ENCODE results near the gene MTPN. TPM values are rescaled to one million over a fixed set of nuclear protein-coding genes. Genes with fewer than 3 reads are reported as not detected.

The MTPN gene
- total RNA-seq, 1 donor from 2014 or later, result 171 TPM

GRCh38 chr7:135924302-135924701 is 52.9 kb downstream of the MTPN start:
- DNase-seq, result no peak

GRCh38 chr7:135922263-135922662 is 54.9 kb downstream of the MTPN start:
- no peak for DNase-seq

GRCh38 chr7:135920478-135920877 is 56.7 kb downstream of the MTPN start:
- DNase-seq, result no peak

DNA sequence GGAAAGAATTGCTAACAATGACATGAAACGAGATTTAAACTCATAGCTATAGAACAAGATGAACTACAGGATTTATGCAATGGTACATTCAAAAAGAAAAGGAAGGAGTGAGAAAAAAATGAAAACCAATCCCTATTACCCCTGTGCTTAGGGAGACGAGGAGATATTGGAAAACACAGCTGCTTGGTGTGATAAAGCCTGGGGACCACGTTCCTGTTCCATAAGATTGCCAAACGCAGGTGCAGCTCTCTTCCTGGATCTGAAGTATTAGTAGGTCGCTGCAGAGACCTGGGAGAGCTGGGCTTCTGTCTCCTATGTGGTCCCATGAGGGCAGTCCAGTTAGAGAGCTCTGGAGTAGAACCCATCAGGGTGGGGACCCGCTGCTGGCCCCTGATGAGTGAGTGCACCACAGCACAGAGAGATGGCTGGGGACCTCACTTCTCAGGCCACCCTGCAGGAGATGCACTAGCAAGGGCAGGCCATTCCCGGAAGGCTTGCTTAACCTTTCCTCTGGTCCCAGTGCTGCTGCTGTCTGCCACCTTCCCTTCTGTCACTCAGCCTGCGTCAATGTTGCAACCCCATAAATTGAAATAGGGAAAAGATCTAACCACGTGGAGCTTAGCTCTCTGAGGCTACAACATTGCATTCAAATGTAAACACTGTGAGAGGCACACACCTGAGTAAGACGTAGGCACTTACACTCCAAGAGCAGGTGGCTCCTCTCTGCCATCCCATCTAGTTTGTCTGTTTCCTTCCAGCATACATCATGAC is 57.9 kb downstream of the MTPN start:
- no peak for DNase-seq

- DNase-seq, result no peak
These were observed 59.0 kb downstream of the MTPN start for GRCh38 chr7:135918134-135918533.

DNA sequence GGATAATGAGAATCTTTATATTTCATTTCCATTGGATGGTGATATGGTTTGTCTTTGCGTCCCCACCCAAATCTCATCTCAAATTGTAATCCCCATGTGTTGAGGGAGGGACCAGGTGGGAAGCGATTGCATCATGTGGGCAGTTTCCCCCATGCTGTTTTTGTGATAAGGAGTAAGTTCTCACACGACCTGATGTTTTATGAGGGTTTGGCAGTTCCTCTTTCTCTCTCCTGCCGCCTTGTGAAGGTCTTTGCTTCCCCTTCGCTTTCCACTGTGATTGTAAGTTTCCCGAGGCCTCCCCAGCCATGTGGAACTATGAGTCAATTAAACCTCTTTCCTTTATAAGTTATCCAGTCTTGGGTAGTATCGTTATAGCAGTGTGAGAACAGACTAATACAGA is 59.4 kb downstream of the MTPN start:
- no peak for DNase-seq

DNA sequence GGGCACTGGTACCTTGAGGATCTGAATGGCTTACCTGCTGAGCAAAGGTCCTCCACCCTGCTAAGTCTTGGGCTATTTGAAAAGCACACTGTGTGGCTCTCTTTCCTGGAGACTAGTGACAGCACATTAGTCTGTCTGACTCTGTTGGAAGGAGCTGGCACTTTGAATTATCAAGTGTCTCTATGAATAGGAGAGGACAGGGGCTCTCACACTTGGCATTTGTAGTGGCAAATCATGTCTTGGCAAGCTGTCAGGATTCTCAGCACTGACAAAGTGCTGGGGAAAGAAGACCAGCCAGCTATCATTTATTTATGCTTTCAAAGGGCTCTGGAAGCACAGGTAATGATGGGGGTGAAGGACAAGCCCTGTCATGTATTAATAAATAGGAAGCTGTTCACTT is 62.8 kb downstream of the MTPN start:
- no peak for DNase-seq

DNA sequence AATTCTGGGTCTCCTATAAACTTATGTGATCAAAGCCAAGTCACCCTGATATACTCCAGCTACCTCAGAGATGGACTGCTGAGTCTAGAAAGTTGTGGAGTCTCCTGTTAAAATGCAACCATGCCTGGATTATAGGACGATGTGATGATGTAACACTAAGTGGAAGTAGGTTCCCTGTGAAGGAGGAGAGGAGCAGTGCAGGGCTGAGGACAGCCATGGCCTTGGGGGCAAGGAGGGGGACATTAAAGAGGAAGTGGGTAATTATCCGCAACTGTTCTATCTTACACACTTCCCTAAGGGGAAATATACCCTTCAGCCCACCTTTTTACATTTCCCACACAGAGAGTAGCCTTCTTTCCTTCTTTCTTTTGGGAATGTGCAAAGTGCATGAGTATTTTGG is 63.8 kb downstream of the MTPN start:
- DNase-seq, result no peak

DNA sequence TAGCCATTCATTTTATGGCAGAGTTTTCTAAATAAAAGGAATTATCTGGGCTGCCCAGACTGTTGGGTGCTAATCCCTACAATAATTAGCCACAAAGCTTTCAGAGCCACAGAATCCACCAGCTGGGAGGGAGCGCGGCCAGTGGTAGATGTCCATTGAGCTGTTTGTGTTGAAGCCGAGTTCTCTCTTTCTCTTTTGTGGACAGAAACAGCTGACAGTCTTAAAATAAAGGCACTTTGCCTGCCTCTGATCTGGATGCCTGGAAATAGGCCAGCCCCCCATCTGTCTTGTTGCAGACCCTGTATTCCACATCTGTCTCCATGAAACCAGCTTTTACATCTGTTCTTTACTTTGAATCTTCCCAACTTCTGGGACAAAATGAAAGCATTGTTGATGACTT is 66.1 kb downstream of the MTPN start:
- DNase-seq, result no peak

DNA sequence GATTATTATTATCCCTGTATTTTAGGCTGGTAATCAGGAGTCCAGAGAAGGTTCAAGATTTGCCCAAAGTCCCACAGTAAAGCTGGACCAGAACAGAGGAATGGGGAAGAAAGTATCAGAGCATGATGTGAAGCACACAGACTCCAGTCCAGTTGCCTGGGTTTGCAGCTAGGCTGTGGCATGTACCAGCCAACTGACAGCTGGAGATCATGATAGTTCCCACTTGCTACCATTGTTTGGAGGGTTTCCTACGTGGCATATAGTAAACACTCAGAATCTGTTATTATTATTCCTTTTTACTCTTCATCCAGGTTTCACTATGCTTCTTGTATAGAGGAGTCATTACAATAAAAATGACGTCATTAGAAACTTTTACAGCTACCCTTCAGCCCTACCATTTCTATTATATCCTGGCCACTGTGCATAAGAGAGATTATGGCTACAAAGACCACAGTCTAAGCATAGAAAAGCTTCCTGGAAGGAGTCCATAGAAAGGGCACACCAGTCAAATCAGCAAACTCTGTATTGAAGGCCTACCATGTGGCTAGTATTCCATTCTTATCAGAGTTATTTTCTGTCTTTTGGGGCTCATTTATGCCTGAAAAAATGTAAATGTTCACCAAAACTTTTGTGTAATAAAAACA is 66.6 kb downstream of the MTPN start:
- no peak for DNase-seq

GRCh38 chr7:135905858-135906257 is 71.3 kb downstream of the MTPN start:
- no peak for DNase-seq

DNA sequence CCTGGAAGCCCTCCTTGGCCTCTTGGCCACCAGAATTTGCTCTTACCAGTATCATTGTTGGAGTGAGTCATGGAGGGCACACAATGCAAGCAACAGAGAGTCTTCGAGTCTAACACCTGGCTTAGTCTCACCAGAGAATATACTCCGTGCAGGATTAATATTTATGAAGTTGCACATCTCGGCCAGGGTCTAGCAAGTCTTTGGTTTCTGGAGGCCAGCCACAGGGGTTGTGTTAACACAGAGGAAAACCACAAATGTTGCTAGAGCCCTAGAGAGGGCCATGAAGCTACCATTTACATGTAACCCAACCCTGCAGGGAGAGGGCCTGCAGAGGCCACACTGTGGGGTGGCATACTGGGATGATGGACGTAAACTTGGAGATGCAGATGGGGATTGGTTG is 71.8 kb downstream of the MTPN start:
- no peak for DNase-seq

DNA sequence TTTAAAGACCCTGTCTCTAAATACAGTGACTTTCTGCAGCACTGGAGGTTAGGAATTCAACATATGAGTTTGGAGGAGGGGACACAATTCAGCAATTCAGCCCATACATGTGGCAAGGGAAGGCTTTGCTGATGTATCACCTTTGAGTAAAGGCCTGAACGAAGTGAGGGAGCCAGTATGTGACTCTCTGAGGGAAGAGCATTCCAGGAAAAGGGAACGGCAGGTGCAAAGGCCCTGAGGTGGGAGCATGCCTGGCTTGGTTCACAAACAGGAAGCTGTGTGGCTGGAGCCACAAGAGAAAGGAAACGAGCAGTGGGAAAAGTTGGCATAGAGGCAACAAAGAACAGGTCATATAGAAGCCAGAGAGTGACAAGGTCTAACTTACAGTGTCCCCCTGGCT is 72.9 kb downstream of the MTPN start:
- DNase-seq, result no peak

- no peak for DNase-seq
These were observed 75.3 kb downstream of the MTPN start for GRCh38 chr7:135901585-135902540.

GRCh38 chr7:135900065-135900546 is 77.1 kb downstream of the MTPN start:
- DNase-seq, result no peak

GRCh38 chr7:135899458-135900064 is 77.6 kb downstream of the MTPN start:
- no peak for DNase-seq

- no peak for DNase-seq
These were observed 78.9 kb downstream of the MTPN start for GRCh38 chr7:135898226-135898625.

- DNase-seq, result no peak
These were observed 82.3 kb downstream of the MTPN start for GRCh38 chr7:135894816-135895215.

DNA sequence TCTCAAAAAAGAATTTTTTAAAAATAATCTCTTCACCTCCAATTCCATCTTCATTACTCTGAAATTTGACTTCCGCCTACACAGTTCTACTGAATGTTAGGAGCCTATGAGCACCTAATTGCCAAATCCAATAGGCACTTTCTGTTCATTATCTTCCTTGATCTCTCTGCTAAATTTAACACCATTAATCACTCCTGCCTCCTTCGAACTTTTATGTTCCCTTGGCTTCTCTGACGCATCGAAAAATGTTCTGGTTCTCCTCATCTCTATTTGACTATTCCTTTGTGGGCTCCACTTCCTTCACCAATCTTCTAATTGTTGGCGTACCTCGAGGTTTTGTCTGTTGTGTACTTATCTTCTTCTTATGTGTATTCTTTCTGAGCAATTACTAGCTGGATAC is 87.3 kb downstream of the MTPN start:
- DNase-seq, result no peak

DNA sequence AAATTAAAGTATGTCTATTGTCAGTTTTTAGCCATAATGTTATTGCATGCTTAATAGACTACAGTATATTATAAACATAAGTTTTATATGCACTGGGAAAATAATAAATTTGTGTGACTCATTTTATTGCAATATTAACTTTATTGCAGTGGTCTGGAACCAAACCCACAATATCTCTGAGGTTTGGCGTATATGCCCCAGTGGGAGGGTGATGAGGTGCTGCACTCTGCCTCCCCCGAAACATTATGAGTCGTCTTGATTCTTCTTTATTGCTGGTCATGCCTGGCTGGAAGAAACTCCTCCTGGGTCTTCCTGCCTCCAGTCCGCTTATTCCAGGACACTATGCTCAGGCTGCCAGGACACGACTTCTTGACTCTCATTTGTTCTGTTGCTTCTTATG is 88.4 kb downstream of the MTPN start:
- no peak for DNase-seq

DNA sequence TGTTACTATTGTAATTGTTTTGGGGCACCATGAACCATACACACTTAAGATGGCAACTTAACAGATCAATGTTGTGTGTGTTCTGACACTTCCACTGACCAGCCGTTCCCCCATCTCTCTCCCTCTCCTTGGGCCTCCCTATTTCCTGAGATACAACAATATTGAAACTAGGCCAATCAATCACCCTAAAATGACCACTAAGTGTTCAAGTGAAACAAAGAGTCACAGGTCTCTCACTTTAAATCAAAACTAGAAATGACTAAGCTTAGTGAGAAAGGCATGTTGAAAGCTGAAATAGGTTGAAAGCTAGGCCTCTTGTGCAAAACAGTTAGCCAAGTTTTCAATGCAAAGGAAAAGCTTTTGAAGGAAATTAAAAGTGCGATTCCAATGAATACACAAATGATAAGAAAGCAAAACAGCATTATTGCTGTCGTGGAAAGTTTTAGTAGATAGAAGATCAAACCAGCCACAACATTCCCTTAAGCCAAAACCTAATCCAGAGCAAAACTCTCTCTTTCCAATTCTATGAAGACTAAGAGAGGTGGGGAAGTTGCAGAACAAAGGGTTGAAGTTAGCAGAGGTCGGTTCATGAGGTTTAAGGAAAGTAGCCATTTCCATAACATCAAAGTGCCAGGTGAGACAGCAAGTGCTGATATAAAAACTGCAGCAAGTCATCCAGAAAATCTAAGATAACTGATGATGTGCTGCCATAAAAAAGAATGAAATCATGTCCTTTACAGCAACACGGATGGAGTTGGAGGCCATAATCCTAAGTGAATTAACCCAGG is 90.6 kb downstream of the MTPN start:
- no peak for DNase-seq
